NT2/D1 (cell line): ENCODE measurements around the gene HRH3.

Experiments
- SUZ12 ChIP-seq: IDR thresholded peaks from 2 replicates; pipeline ENCODE4 v1.6.1; 2011; ENCODE audit not compliant: insufficient read length, insufficient read depth; ENCODE audit errors: extremely low read depth
- ZNF274 ChIP-seq: IDR thresholded peaks from 2 replicates; pipeline ENCODE4 v1.6.1; 2011; ENCODE audit warnings: mild to moderate bottlenecking, low read depth, low read length

DNA sequence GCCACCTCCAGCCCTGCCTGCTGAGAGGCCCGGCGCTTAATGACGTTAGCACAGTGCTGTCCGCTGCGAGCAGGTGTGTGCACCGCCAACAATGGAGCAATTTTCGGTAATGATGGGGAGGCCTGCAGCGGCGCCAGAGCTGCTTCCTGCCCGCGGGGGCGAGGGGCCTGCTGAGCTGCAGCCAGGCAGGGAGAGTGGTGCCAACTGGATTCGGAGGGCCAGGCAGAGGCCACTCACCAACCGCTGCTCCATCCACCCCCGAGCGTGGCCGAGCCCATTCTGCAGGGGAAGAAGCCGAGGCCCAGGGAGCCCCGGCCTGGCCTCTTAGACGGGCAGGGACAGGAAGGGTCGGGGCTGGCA is 9.6 kb downstream of the HRH3 start:
- TF ChIP-seq SUZ12 (no peak), ZNF274 (no peak)
